ENCODE data around the gene TSPAN3. TPM values are rescaled to one million over a fixed set of nuclear protein-coding genes. Genes with fewer than 3 reads are reported as not detected.

Gene TSPAN3
- total RNA-seq, 1 experiment from 2014 or later: 404 TPM

- no peaks in the 10 kb centered on the region for H3K9me3 Mint-ChIP-seq (ENCODE audit: low read depth, unreplicated experiment)
- no TSS peak for BruUV-seq (replicated peaks)
- H3K36me3 Mint-ChIP-seq (ENCODE audit: insufficient read depth, unreplicated experiment): peaks cover 5% of the 10 kb centered on the region
- H3K4me3 Mint-ChIP-seq (ENCODE audit: low read depth, unreplicated experiment): no peak overlapping the region
- CTCF ChIA-PET: no interaction called here
- peaks cover 63% of the 10 kb centered on the region for H3K27me3 Mint-ChIP-seq (ENCODE audit: unreplicated experiment)
- intact Hi-C loops (cut with micrococcal nuclease; ENCODE audit: unreplicated experiment): no loop called here
- no peak overlapping the region for H3K27ac Mint-ChIP-seq (ENCODE audit: unreplicated experiment)
- no peak for TF ChIP-seq CTCF (IDR thresholded peaks at IDR 0.05; ENCODE audit: unreplicated experiment)
- no peaks in the 10 kb centered on the region for H3K4me1 Mint-ChIP-seq (ENCODE audit: low read depth, unreplicated experiment)
- DNase-seq: no peak
These were observed 51.2 kb downstream of the TSPAN3 start for GRCh38 chr15:77019521-77020331.

GRCh38 chr15:77018796-77019505, 52.0 kb downstream of the TSPAN3 start:
- H3K36me3 Mint-ChIP-seq (ENCODE audit: insufficient read depth, unreplicated experiment): peaks cover 5% of the 10 kb centered on the region
- CTCF ChIA-PET: no interaction called here
- TF ChIP-seq CTCF (IDR thresholded peaks at IDR 0.05; ENCODE audit: unreplicated experiment): no peak
- peaks cover 69% of the 10 kb centered on the region for H3K27me3 Mint-ChIP-seq (ENCODE audit: unreplicated experiment)
- intact Hi-C loops (cut with micrococcal nuclease; ENCODE audit: unreplicated experiment): no loop called here
- H3K4me1 Mint-ChIP-seq (ENCODE audit: low read depth, unreplicated experiment): no peaks in the 10 kb centered on the region
- H3K27ac Mint-ChIP-seq (ENCODE audit: unreplicated experiment): no peak overlapping the region
- DNase-seq: no peak
- no peaks in the 10 kb centered on the region for H3K9me3 Mint-ChIP-seq (ENCODE audit: low read depth, unreplicated experiment)
- H3K4me3 Mint-ChIP-seq (ENCODE audit: low read depth, unreplicated experiment): no peak overlapping the region
- BruUV-seq (replicated peaks): no TSS peak

GRCh38 chr15:77017761-77018720, 52.9 kb downstream of the TSPAN3 start:
- H3K4me3 Mint-ChIP-seq (ENCODE audit: low read depth, unreplicated experiment): no peak overlapping the region
- H3K27ac Mint-ChIP-seq (ENCODE audit: unreplicated experiment): no peak overlapping the region
- TF ChIP-seq CTCF (IDR thresholded peaks at IDR 0.05; ENCODE audit: unreplicated experiment): no peak
- no peaks in the 10 kb centered on the region for H3K9me3 Mint-ChIP-seq (ENCODE audit: low read depth, unreplicated experiment)
- H3K4me1 Mint-ChIP-seq (ENCODE audit: low read depth, unreplicated experiment): no peaks in the 10 kb centered on the region
- DNase-seq: no peak
- H3K36me3 Mint-ChIP-seq (ENCODE audit: insufficient read depth, unreplicated experiment): peaks cover 10% of the 10 kb centered on the region
- BruUV-seq (replicated peaks): no TSS peak
- intact Hi-C loops (cut with micrococcal nuclease; ENCODE audit: unreplicated experiment): no loop called here
- CTCF ChIA-PET: no interaction called here
- peaks cover 72% of the 10 kb centered on the region for H3K27me3 Mint-ChIP-seq (ENCODE audit: unreplicated experiment)

GRCh38 chr15:77017091-77017660, 53.7 kb downstream of the TSPAN3 start:
- no TSS peak for BruUV-seq (replicated peaks)
- no peaks in the 10 kb centered on the region for H3K9me3 Mint-ChIP-seq (ENCODE audit: low read depth, unreplicated experiment)
- no peak overlapping the region for H3K27ac Mint-ChIP-seq (ENCODE audit: unreplicated experiment)
- intact Hi-C loops (cut with micrococcal nuclease; ENCODE audit: unreplicated experiment): no loop called here
- no peaks in the 10 kb centered on the region for H3K4me1 Mint-ChIP-seq (ENCODE audit: low read depth, unreplicated experiment)
- H3K27me3 Mint-ChIP-seq (ENCODE audit: unreplicated experiment): peaks cover 75% of the 10 kb centered on the region
- DNase-seq: no peak
- no peak overlapping the region for H3K4me3 Mint-ChIP-seq (ENCODE audit: low read depth, unreplicated experiment)
- CTCF ChIA-PET: no interaction called here
- H3K36me3 Mint-ChIP-seq (ENCODE audit: insufficient read depth, unreplicated experiment): peaks cover 10% of the 10 kb centered on the region
- TF ChIP-seq CTCF (IDR thresholded peaks at IDR 0.05; ENCODE audit: unreplicated experiment): no peak

Data from Calu3 (cell line).